ENCODE results near the gene TSPO2. TPM values are rescaled to one million over a fixed set of nuclear protein-coding genes. Genes with fewer than 3 reads are reported as not detected.

TSPO2 gene
- total and polyA plus RNA-seq, 9 of the 15 experiments (the other 6 are each of a cell fraction or from before 2014, with no cell fraction given) = not detected

DNA sequence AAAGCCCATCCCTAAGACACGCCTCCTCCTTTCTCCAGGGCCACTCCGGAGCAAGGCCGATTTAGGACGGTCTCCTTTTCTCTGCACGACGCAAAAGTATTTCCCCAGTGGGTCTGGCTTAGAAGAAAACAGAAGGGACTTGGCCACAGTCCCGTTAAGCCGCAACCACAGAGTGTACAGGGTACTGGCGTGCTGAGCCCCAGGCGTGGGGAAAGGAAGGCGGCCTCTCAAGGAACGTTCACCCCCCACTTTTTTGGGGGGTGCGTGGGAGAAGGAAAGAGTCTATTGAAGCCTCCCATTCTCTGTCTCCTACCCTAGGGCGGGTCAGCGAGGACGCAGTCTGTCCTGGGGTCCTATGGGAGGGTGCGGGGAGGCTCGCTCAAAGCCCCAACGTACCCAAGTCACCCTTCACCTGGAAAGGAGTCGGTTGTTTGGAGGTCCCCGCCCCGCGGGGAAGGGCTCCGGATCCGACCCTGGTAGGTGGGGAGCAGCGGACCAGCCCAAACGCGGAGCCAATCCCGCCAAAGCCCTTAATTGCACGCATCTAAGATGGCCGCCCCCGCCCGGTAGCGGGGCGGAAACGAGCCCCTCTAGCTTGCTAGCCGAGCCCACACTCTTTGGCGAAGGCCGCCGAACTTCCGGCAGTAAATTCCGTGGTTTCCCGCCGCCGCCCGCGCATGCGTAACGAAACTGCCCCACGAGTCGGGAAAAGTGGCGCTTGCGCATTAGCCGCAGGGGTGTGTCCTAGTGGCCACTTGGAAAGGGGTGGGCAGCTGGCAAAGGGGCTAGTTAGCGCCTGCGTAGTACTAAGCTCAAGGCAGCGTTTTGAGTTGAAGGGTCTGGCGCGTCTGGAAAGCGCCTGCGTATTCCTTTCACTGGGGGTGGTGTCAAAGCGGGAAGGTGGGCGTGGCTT is 29.9 kb downstream of the TSPO2 start, which contains the start of gene OARD1 (continued):
- TF ChIP-seq CHD7 (IDR thresholded peaks at IDR 0.05; ENCODE audit: low read depth, low read length) (no peak), ZNF766 (CRISPR knock-in tag; conservative IDR thresholded peaks at IDR 0.05) (no peak), ZFP36 (IDR thresholded peaks at IDR 0.05; ENCODE audit: low read depth, low read length, partially characterized antibody) (peak; percentile 1), MLX (CRISPR knock-in tag; conservative IDR thresholded peaks at IDR 0.05) (0 out of 4 replicates have a peak, but pooled peaks of 1 of the 2 experiments have one; percentile 5), NFE2L1 (tag; IDR thresholded peaks at IDR 0.05; ENCODE audit: borderline replicate concordance, low read depth) (no peak), ZNF583 (CRISPR knock-in tag; IDR thresholded peaks at IDR 0.05) (no peak), WHSC1 (IDR thresholded peaks at IDR 0.05; ENCODE audit: low read length) (no peak), CHD1 (IDR thresholded peaks at IDR 0.05; ENCODE audit: low read length) (peak; percentile 91), GMEB1 (CRISPR knock-in tag; IDR thresholded peaks at IDR 0.05) (peak; percentile 72)
- TF ChIP-seq, protein P1, sequence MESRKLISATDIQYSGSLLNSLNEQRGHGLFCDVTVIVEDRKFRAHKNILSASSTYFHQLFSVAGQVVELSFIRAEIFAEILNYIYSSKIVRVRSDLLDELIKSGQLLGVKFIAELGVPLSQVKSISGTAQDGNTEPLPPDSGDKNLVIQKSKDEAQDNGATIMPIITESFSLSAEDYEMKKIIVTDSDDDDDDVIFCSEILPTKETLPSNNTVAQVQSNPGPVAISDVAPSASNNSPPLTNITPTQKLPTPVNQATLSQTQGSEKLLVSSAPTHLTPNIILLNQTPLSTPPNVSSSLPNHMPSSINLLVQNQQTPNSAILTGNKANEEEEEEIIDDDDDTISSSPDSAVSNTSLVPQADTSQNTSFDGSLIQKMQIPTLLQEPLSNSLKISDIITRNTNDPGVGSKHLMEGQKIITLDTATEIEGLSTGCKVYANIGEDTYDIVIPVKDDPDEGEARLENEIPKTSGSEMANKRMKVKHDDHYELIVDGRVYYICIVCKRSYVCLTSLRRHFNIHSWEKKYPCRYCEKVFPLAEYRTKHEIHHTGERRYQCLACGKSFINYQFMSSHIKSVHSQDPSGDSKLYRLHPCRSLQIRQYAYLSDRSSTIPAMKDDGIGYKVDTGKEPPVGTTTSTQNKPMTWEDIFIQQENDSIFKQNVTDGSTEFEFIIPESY (CRISPR knock-in tag; IDR thresholded peaks at IDR 0.05) = no peak

Measured in K562 (cell line).